Pancreas (tissue), 10 donors: ENCODE measurements around the gene MOB3B. TPM values are rescaled to one million over a fixed set of nuclear protein-coding genes. Genes with fewer than 3 reads are reported as not detected.

Experiments used
- ATAC-seq, 4 donors: fragments of 200-7000 bp; cut with Tn5 transposase; one replicate each; pipeline versions ENCODE4 v1.8.0 to v1.9.1; 2020; ENCODE audit warnings: mild to moderate bottlenecking in 4 of 4, moderate library complexity in 4 of 4
- DNase-seq, 6 donors: peaks; one replicate each; pipeline ENCODE4 v3.0.0-alpha.2; 2020
- FAIRE-seq: peaks from 2 replicates; lab custom pipeline; 2012; peaks lifted over from hg19 to GRCh38; lab: Jason Lieb, UNC
- H3K27ac ChIP-seq, 4 donors: fragments of 200-600 bp; sonication (generic); 1 replicate in 3 of 4; 2 replicates in 1 of 4; pipeline versions ENCODE4 v1.5.0 to v1.8.0; 2020
- H3K27me3 ChIP-seq, 4 donors: fragments of 200-600 bp; one replicate each; pipeline ENCODE4 v1.8.0; 2021
- H3K36me3 ChIP-seq, 3 donors: fragments of 200-600 bp; sonication (generic) in 1 of 3; one replicate each; pipeline versions ENCODE4 v1.5.0 to v1.8.0; 2020 to 2021
- H3K4me1 ChIP-seq, 3 donors: fragments of 200-600 bp; one replicate each; pipeline ENCODE4 v1.8.0; 2021
- H3K4me3 ChIP-seq, 4 donors: fragments of 200-600 bp; sonication (generic) in 2 of 4; one replicate each; pipeline versions ENCODE4 v1.5.0 to v1.8.0; 2020 to 2021
- H3K9me3 ChIP-seq, 4 donors: fragments of 200-600 bp; one replicate each; pipeline ENCODE4 v1.8.0; 2021
- CTCF ChIP-seq, 4 donors: fragments of 200-600 bp; sonication (generic) in 3 of 4; IDR thresholded peaks; one replicate each; pipeline versions ENCODE4 v1.5.0 to v1.8.0; 2021; ENCODE audit warnings: antibody characterized with exemption in 4 of 4
- WGBS, 2 donors: extraction: QIAGEN DNeasy Blood & Tissue Kit; methylation state at CpG; one replicate each; pipeline ENCODE4 v1.1.7; 2013; 5-methylcytosine and 5-hydroxymethylcytosine counted together
- intact Hi-C, 3 donors: fragments of 100-400 bp; cut with DNase I; formaldehyde crosslinking; loops; one replicate each; pipeline versions ENCODE4 v1.11.1 to v1.14.2; 2022
- polyA plus RNA-seq, 2 donors: library from polyadenylated mRNA; stranded (reverse); fragments of 200-250 nt; gene quantifications; one replicate each; pipeline ENCODE4 v1.2.3, GENCODE V29; 2013
- total RNA-seq, 6 donors: library from RNA; stranded (reverse); fragmentation: NEBNext Ultra II Directional in 4 of 6; extraction: Animal tissue kit (Norgen Biotek cat#: 25700) in 4 of 6; gene quantifications; one replicate each; pipeline versions ENCODE4 v1.2.1 to v1.2.4, GENCODE V29; 2021 to 2023
- donor health status: healthy with polysubstance abuse.
- donor health status: DM: no; HTN: no; CAD: no; lungs with moderate emphysema.
- donor health status: DM: no; HTN: no; CAD: no.
- donor health status: control.
- donor health status: control.
- donor health status: Bipolar disorder and iron deficiency.
- donor health status: DM: yes; HTN: yes; CAD: no.
- donor health status: DM: no; HTN: no; CAD: no.
- donor health status: DM: no; HTN: no; CAD: no.
- donor health status: DM: yes; HTN: yes; CAD: no.

Gene MOB3B
- total and polyA plus RNA-seq, 8 donors, result 1.4 to 10.5 (median 4.0) TPM

- intact Hi-C loops, result loop anchor here in 1 of 3 donors (10.0 kb wide), 1 partner anchor 59 kb away; no protein-coding TSS in a partner anchor
- Histone ChIP-seq H3K27me3 (no peaks in the 10 kb centered on the region), H3K36me3 (no peaks in the 10 kb centered on the region), H3K4me3 (no peak overlapping the region), H3K9me3 (no peaks in the 10 kb centered on the region), H3K27ac (no peak overlapping the region), H3K4me1 (peaks cover 14 to 42% (median 35%) of the 10 kb centered on the region in 3 donors)
- WGBS, 2 donors, result 47 to 58% methylated on average over 3 of the region's 3 CpGs
- no peak for FAIRE-seq
- no peak for DNase-seq
- TF ChIP-seq CTCF (IDR thresholded peaks at IDR 0.05), result no peak
- ATAC-seq, result no peak
Observed at GRCh38 chr9:27433631-27434325, 95.8 kb downstream of the MOB3B start.

DNA sequence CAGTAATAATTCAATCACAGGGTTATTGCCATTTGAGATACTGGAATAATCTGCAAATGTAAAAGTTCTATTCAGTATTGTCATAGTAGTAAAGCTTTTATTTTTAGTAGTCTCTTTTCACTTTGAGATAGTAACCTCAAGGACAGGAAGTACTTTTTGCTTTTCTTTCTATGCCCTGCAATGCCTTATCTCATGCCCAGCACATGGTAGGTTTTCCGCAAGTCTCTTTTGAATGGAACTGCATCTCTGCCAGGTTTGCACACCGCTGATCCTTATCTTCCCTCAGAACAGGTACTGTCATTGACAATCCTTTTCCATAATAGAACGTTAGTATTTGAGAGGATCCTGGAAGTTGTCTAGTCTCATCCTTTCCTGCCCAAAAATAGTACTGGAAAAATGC lies 97.3 kb downstream of the MOB3B start:
- Histone ChIP-seq H3K9me3 (no peaks in the 10 kb centered on the region), H3K4me1 (peaks cover 14 to 41% (median 32%) of the 10 kb centered on the region in 3 donors), H3K27ac (peak overlapping the region in 1 of 4 donors; percentile 48), H3K4me3 (no peak overlapping the region), H3K27me3 (no peaks in the 10 kb centered on the region), H3K36me3 (no peaks in the 10 kb centered on the region)
- 19 to 20% methylated on average over 3 of the region's 3 CpGs for WGBS, 2 donors
- intact Hi-C loops, result loop anchor here in 1 of 3 donors (10.0 kb wide), 1 partner anchor 58 kb away; no protein-coding TSS in a partner anchor
- DNase-seq, result no peak
- ATAC-seq, result peak in 1 of 4 donors; percentile 14
- TF ChIP-seq CTCF (IDR thresholded peaks at IDR 0.05), result no peak
- no peak for FAIRE-seq

DNA sequence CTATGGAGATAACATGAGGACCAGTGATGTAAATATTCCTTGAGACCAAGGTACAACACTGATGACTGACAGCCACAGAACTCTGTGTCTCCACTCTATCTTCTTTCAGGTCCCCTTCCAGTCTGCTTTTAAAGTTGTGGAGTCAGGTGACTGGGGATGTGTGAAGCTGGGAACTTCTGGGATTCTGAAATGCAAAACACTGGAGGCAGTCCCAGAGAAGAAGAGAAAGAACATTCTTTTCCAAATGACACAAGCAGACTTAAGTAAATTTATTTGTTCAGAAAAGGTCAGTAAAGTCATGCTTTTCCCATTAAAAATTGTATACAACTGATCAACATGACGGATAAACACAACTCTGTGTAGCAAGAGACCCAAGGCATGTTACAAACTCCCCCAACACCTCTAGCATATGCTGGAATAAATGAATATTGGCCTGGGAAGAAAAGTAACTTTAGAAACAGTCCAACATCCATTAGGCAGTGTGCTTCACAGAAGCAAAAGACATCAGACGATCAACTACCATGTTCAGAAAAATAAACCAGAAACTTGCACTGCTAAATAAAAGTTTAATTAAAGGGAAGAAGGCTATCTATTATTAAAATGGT lies 98.0 kb downstream of the MOB3B start:
- FAIRE-seq (no peak), DNase-seq (no peak), ATAC-seq (no peak)
- intact Hi-C loops, result loop anchor here in 1 of 3 donors (10.0 kb wide), 1 partner anchor 57 kb away; no protein-coding TSS in a partner anchor
- Histone ChIP-seq H3K27ac (peak overlapping the region in 1 of 4 donors; percentile 48), H3K9me3 (no peaks in the 10 kb centered on the region), H3K36me3 (no peaks in the 10 kb centered on the region), H3K4me1 (peaks cover 11 to 36% (median 26%) of the 10 kb centered on the region in 3 donors), H3K27me3 (no peaks in the 10 kb centered on the region), H3K4me3 (no peak overlapping the region)
- no peak for TF ChIP-seq CTCF (IDR thresholded peaks at IDR 0.05)
- WGBS, 2 donors, result 84 to 87% methylated on average over 2 of the region's 2 CpGs

DNA sequence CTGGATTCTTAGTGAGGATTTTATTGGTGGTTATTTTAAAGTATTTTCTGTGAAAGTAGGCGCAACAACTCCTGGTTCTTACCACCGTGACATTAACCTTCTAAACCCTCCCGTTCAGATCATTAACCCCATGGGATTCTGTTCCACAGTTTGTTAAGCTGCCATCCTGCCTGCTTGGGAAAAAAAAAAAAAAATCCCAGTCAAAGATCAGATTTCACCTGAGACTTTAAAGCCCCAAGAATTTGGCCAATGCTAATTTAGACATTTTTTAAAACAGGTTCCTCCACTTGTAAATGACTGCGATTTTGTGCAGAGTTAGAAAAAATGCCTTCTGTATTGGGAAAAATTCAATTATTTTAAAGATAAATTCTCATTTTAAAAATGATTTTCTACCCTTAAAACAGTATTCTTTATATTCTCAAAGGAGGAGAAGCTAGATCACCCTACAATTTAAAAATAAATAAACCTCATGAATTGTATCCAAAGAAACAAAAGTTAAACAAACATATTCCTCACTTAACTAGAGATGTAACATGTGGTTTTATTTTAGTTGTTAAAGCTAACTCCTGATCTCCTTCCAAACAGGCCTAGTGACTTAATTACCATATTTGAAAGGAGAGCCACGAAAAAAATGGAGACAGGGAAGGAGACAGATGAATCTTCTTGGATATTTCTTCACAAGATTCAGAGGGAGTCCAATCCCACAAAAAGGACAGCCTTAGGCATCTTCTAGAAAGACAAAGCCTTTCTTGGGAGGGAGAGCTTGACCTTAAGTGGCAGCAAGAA lies 98.7 kb downstream of the MOB3B start:
- H3K27ac ChIP-seq, result no peak overlapping the region

More for the DNA sequence above, 98.7 kb downstream of the MOB3B start:
- Histone ChIP-seq H3K4me1 (peaks cover 11 to 33% (median 22%) of the 10 kb centered on the region in 3 donors), H3K9me3 (no peaks in the 10 kb centered on the region), H3K36me3 (no peaks in the 10 kb centered on the region), H3K27me3 (no peaks in the 10 kb centered on the region), H3K4me3 (no peak overlapping the region)
- WGBS, 2 donors, result 58 to 73% methylated on average over 5 of the region's 5 CpGs
- peak in 1 of 4 donors; percentile 16 for ATAC-seq
- no peak for DNase-seq
- intact Hi-C loops, result loop anchor here in 1 of 3 donors (10.0 kb wide), 1 partner anchor 56 kb away; no protein-coding TSS in a partner anchor
- no peak for TF ChIP-seq CTCF (IDR thresholded peaks at IDR 0.05)
- FAIRE-seq, result peak; percentile 29
